IMR-90 (cell line): ENCODE results near the gene DENND1A. TPM values are rescaled to one million over a fixed set of nuclear protein-coding genes. Genes with fewer than 3 reads are reported as not detected.

ENCODE experiments used
- ATAC-seq: fragments of 200-7000 bp; cut with Tn5 transposase; 2 replicates; pipeline ENCODE4 v1.9.1; 2020; ENCODE audit warnings: low read depth, mild to moderate bottlenecking, moderate library complexity
- BruUV-seq: library from RNA; stranded (reverse); fragments of 400-500 nt; replicated peaks from 2 replicates; lab custom pipeline; 2021; lab: Mats Ljungman, UMichigan
- CTCF ChIA-PET: fragments of 300-600 bp; formaldehyde crosslinking; extraction: SDS; loops from one replicate; lab custom pipeline; 2021; ENCODE audit warnings: antibody characterized with exemption; lab: Yijun Ruan, JAX
- POLR2A ChIA-PET: fragments of 300-600 bp; sonication (Branson Sonifier 250); formaldehyde crosslinking; loops from one replicate; lab custom pipeline; 2022; ENCODE audit warnings: antibody characterized with exemption; ENCODE audit not compliant: unreplicated experiment; lab: Charles Lee
- DNase-seq: peaks from one replicate; pipeline ENCODE4 v3.0.0; 2013
- H2AFZ ChIP-seq: replicated peaks from 2 replicates; pipeline ENCODE3; 2013; ENCODE audit warnings: low read length, mild to moderate bottlenecking; ENCODE audit not compliant: poor library complexity
- H2AK5ac ChIP-seq: 2 replicates; pipeline ENCODE4 v1.6.1; 2013; ENCODE audit warnings: low read depth, low read length, inconsistent platforms
- H2AK9ac ChIP-seq: replicated peaks from 2 replicates; pipeline ENCODE3; 2013; ENCODE audit warnings: mild to moderate bottlenecking, low read depth, low read length, moderate library complexity; ENCODE audit not compliant: poor library complexity
- H2BK120ac ChIP-seq: 2 replicates; pipeline ENCODE4 v1.6.1; 2013; ENCODE audit warnings: low read depth, low read length, inconsistent platforms
- H2BK15ac ChIP-seq: 3 replicates; pipeline ENCODE4 v1.6.1; 2013; ENCODE audit warnings: low read depth, low read length, inconsistent platforms
- H2BK20ac ChIP-seq: 2 replicates; pipeline ENCODE4 v1.6.1; 2013; ENCODE audit warnings: low read depth, mild to moderate bottlenecking, inconsistent platforms, low read length, moderate library complexity
- H2BK5ac ChIP-seq: 2 replicates; pipeline ENCODE4 v1.6.1; 2013; ENCODE audit warnings: mild to moderate bottlenecking, low read depth, low read length, inconsistent platforms; ENCODE audit not compliant: poor library complexity, severe bottlenecking
- H3K14ac ChIP-seq: replicated peaks from 2 replicates; pipeline ENCODE4 v1.6.1; 2013; ENCODE audit warnings: low read depth, low read length, inconsistent platforms
- H3K18ac ChIP-seq: 2 replicates; pipeline ENCODE4 v1.6.1; 2013; ENCODE audit warnings: low read depth, low read length, control low read depth
- H3K23ac ChIP-seq: 2 replicates; pipeline ENCODE4 v1.6.1; 2013; ENCODE audit warnings: low read depth, low read length, inconsistent platforms
- H3K27ac ChIP-seq: 2 replicates; pipeline ENCODE4 v1.5.1; 2013; ENCODE audit warnings: mild to moderate bottlenecking, control low read depth, low read length; ENCODE audit not compliant: insufficient read depth
- H3K27me3 ChIP-seq: 2 replicates; pipeline ENCODE4 v1.6.1; 2013; ENCODE audit warnings: low read length; ENCODE audit not compliant: control insufficient read depth, insufficient read depth
- H3K36me3 ChIP-seq: 2 replicates; pipeline ENCODE4 v1.6.1; 2013; ENCODE audit warnings: low read length, mixed read lengths; ENCODE audit not compliant: control insufficient read depth, insufficient read depth
- H3K4ac ChIP-seq: 2 replicates; pipeline ENCODE4 v1.6.1; 2013; ENCODE audit warnings: low read depth, low read length, inconsistent platforms
- H3K4me1 ChIP-seq: 2 replicates; pipeline ENCODE4 v1.6.1; 2013; ENCODE audit warnings: low read length, mixed read lengths; ENCODE audit not compliant: control insufficient read depth, insufficient read depth
- H3K4me2 ChIP-seq: 2 replicates; pipeline ENCODE4 v1.6.1; 2013; ENCODE audit warnings: low read depth, mild to moderate bottlenecking, control low read depth, low read length, moderate library complexity
- H3K4me3 ChIP-seq: 2 replicates; pipeline ENCODE4 v1.5.1; 2013; ENCODE audit warnings: low read depth, mild to moderate bottlenecking, control low read depth, low read length, moderate library complexity; ENCODE audit not compliant: insufficient read depth
- H3K56ac ChIP-seq: 2 replicates; pipeline ENCODE4 v1.6.1; 2013; ENCODE audit warnings: low read length, inconsistent platforms; ENCODE audit not compliant: insufficient read depth; ENCODE audit errors: extremely low read depth
- H3K79me1 ChIP-seq, 2 experiments: 2 replicates each; pipeline ENCODE4 v1.6.1; 2013; ENCODE audit warnings: low read length in 2 of 2, inconsistent platforms in 1 of 2, low read depth in 1 of 2
- H3K9ac ChIP-seq: 2 replicates; pipeline ENCODE4 v1.6.1; 2013; ENCODE audit warnings: low read depth, low read length, control low read depth
- H3K9me1 ChIP-seq: 2 replicates; pipeline ENCODE4 v1.6.1; 2013; ENCODE audit warnings: low read length, inconsistent platforms; ENCODE audit not compliant: insufficient read depth
- H3K9me3 ChIP-seq: 2 replicates; pipeline ENCODE4 v1.6.1; 2013; ENCODE audit warnings: low read length; ENCODE audit not compliant: control insufficient read depth, insufficient read depth
- H4K20me1 ChIP-seq: 2 replicates; pipeline ENCODE4 v1.6.1; 2013; ENCODE audit warnings: low read length, inconsistent platforms; ENCODE audit not compliant: insufficient read depth
- H4K5ac ChIP-seq: 2 replicates; pipeline ENCODE4 v1.6.1; 2013; ENCODE audit warnings: mild to moderate bottlenecking, low read depth, low read length, control low read depth
- H4K8ac ChIP-seq, 2 experiments: 2 replicates each; pipeline ENCODE4 v1.6.1; 2013; ENCODE audit warnings: low read depth in 2 of 2, low read length in 2 of 2, control low read depth in 1 of 2, inconsistent platforms in 1 of 2
- H4K91ac ChIP-seq: 2 replicates; pipeline ENCODE4 v1.6.1; 2013; ENCODE audit warnings: low read depth, low read length, inconsistent platforms; ENCODE audit not compliant: insufficient read depth
- BHLHE40 ChIP-seq: fragments of 150-350 bp; IDR thresholded peaks from 2 replicates; pipeline ENCODE4 v1.6.1; 2016; ENCODE audit warnings: mild to moderate bottlenecking, low read depth, low read length
- CEBPB ChIP-seq: IDR thresholded peaks from 2 replicates; pipeline ENCODE4 v1.6.1; 2012; ENCODE audit warnings: low read depth, low read length, improper control_type of control experiment
- CHD1 ChIP-seq: IDR thresholded peaks from 2 replicates; pipeline ENCODE4 v1.6.1; 2012; ENCODE audit warnings: low read depth, low read length, improper control_type of control experiment
- CTCF ChIP-seq: conservative IDR thresholded peaks from 2 replicates; pipeline ENCODE4 v1.5.1; 2012; ENCODE audit warnings: mild to moderate bottlenecking, low read depth, low read length, improper control_type of control experiment
- ELK1 ChIP-seq: fragments of 150-350 bp; IDR thresholded peaks from 2 replicates; pipeline ENCODE4 v1.6.1; 2016; ENCODE audit warnings: low read depth, mild to moderate bottlenecking, low read length, moderate library complexity, borderline replicate concordance
- FOS ChIP-seq: fragments of 150-350 bp; IDR thresholded peaks from 2 replicates; pipeline ENCODE4 v1.6.1; 2016; ENCODE audit warnings: low read depth, low read length
- MAFK ChIP-seq: IDR thresholded peaks from 2 replicates; pipeline ENCODE4 v1.6.1; 2012; ENCODE audit warnings: low read depth, low read length, improper control_type of control experiment
- MAZ ChIP-seq: IDR thresholded peaks from 2 replicates; pipeline ENCODE4 v1.6.1; 2012; ENCODE audit warnings: low read depth, mild to moderate bottlenecking, low read length, improper control_type of control experiment, moderate library complexity, borderline replicate concordance
- NFE2L2 ChIP-seq: fragments of 150-350 bp; IDR thresholded peaks from 2 replicates; pipeline ENCODE4 v1.6.1; 2016; ENCODE audit warnings: low read depth, mild to moderate bottlenecking, low read length
- POLR2A ChIP-seq: IDR thresholded peaks from 2 replicates; pipeline ENCODE4 v1.6.1; 2012; ENCODE audit warnings: mild to moderate bottlenecking, low read depth, low read length
- RAD21 ChIP-seq: IDR thresholded peaks from 2 replicates; pipeline ENCODE4 v1.6.1; 2012; ENCODE audit warnings: low read length, improper control_type of control experiment
- RCOR1 ChIP-seq: IDR thresholded peaks from 2 replicates; pipeline ENCODE4 v1.6.1; 2012; ENCODE audit warnings: mild to moderate bottlenecking, low read length, improper control_type of control experiment; ENCODE audit not compliant: insufficient replicate concordance
- RFX5 ChIP-seq: IDR thresholded peaks from 2 replicates; pipeline ENCODE4 v1.8.0; 2012; ENCODE audit warnings: low read depth, mild to moderate bottlenecking, low read length, moderate library complexity
- SMC3 ChIP-seq: fragments of 150-350 bp; IDR thresholded peaks from 2 replicates; pipeline ENCODE4 v1.6.1; 2016; ENCODE audit warnings: low read depth, mild to moderate bottlenecking, antibody characterized with exemption, low read length, moderate library complexity
- USF2 ChIP-seq: fragments of 150-350 bp; IDR thresholded peaks from 2 replicates; pipeline ENCODE4 v1.6.1; 2017; ENCODE audit warnings: mild to moderate bottlenecking, antibody characterized with exemption, low read length, low read depth
- WGBS, 2 experiments: methylation state at CpG; one replicate each; pipeline versions ENCODE4 v1.1.5 to v1.1.7; 2013; ENCODE audit warnings: missing lambda C conversion rate in 2 of 2; ENCODE audit not compliant: insufficient read length in 1 of 2; ENCODE audit errors: extremely low coverage in 2 of 2; 5-methylcytosine and 5-hydroxymethylcytosine counted together
- dilution Hi-C: fragments of 300-500 bp; cut with HindIII; formaldehyde crosslinking; loops from one replicate; pipeline ENCODE4 v1.14.3; 2018; ENCODE audit warnings: low sequenced_read_pairs; ENCODE audit not compliant: unreplicated experiment
- in situ Hi-C: fragments of 300-500 bp; cut with MboI; formaldehyde crosslinking; loops from 3 replicates; pipeline ENCODE4 v1.14.3; 2019; ENCODE audit warnings: low sequenced_read_pairs, inconsistent platforms, mixed read lengths
- intact Hi-C: fragments of 100-400 bp; cut with micrococcal nuclease; formaldehyde crosslinking; loops from 2 replicates; pipeline ENCODE4 v1.10.0; 2022
- polyA plus RNA-seq, 3 experiments: library from polyadenylated mRNA; depleted of rRNA; stranded (reverse); fragments of >200 nt; gene quantifications; 2 replicates each; pipeline ENCODE4 v1.2.3, GENCODE V29; 2012; ENCODE audit warnings: low replicate concordance in 1 of 3
- total RNA-seq: library from RNA; depleted of rRNA; stranded (reverse); fragments of >200 nt; gene quantifications from 2 replicates; pipeline ENCODE4 v1.2.3, GENCODE V29; 2012

The DENND1A gene
- total and polyA plus RNA-seq, 2 of the 4 experiments (the other 2 are of a cell fraction), result 21.4 to 27.6 TPM

- intact Hi-C loops (loop anchor here (10.0 kb wide), 2 partner anchors 355 to 515 kb away; no protein-coding TSS in a partner anchor), in situ Hi-C loops (no loop called here), dilution Hi-C loops (no loop called here)
- no peak for ATAC-seq
- Histone ChIP-seq H3K4me1 (peaks cover 9% of the 10 kb centered on the region; the same call in 1 of the 2 replicates), H2BK5ac (no peak overlapping the region), H4K91ac (no peak overlapping the region), H3K9me1 (no peaks in the 10 kb centered on the region), H2BK20ac (no peak overlapping the region), H3K27me3 (peaks cover 29% of the 10 kb centered on the region), H4K5ac (no peak overlapping the region), H4K8ac (no peak overlapping the region), H3K14ac (no peak overlapping the region), H2AK9ac (no peak overlapping the region), H3K23ac (no peak overlapping the region), H2AFZ (no peak overlapping the region), H2AK5ac (no peak overlapping the region), H2BK120ac (no peak overlapping the region), H3K4ac (no peak overlapping the region), H3K79me1 (no peaks in the 10 kb centered on the region), H3K18ac (no peak overlapping the region), H3K4me3 (no peak overlapping the region), H3K9me3 (no peaks in the 10 kb centered on the region), H4K20me1 (no peaks in the 10 kb centered on the region), H3K36me3 (no peaks in the 10 kb centered on the region), H3K56ac (no peak overlapping the region), H3K4me2 (no peak overlapping the region), H3K27ac (no peak overlapping the region), H2BK15ac (no peak overlapping the region), H3K9ac (no peak overlapping the region)
- ChIA-PET CTCF (interaction anchor here (0.6 to 1.1 kb wide), 3 partner anchors 10 to 125 kb away, joined by 4 to 6 read pairs (median 6); no protein-coding TSS in a partner anchor), POLR2A (no interaction called here)
- BruUV-seq, result no TSS peak
- TF ChIP-seq POLR2A (no peak), BHLHE40 (no peak), CEBPB (no peak), FOS (no peak), RCOR1 (no peak), USF2 (no peak), ELK1 (no peak), RFX5 (no peak), SMC3 (no peak), CTCF (no peak), MAFK (no peak), CHD1 (no peak), RAD21 (no peak), NFE2L2 (no peak), MAZ (no peak)
- no peak for DNase-seq
- WGBS, 2 experiments, result 72% methylated on average over 3 of the region's 3 CpGs; no CpG with 5 or more reads in 1 of the 2 experiments
Measured at GRCh38 chr9:123359546-123359945, 570.4 kb downstream of the DENND1A start.
